Measurements from ENCODE around the gene YARS1.
"Not testable (repeated sequence)": the region's sequence is repeated elsewhere in the genome, so short reads cannot be mapped to it uniquely, and the experiment has no call there.

Gene YARS1

GRCh38 chr1:32817815-32818786 is 943 bp upstream of the YARS1 start:
- DNase-seq (ENCODE audit: extremely low read depth in 1 of 2, low read depth in 1 of 2): peak in 1 of 2 donors; percentile 11

DNA sequence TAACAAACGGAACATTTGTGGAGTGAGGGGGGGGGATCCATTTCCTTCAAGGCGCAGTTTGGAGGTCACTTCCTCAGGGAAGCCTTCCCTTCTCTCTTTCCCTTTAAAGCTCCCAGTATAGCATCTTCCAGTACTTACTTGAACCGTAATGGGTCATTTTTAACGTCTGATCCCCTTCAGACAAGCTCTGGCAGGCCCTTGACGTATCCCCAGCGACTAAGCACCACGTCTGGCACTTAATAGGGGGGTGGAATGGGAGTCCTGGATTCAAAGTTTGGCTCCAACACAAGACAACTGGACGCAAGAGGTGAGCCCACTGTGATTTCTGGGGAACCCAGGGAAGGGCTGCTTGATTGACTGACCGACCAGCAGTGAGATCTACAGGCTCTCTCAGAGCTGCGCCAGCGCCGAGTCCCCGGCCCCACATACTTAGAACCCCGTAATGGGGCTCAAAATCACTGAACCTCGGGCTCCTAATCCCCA is 441 bp downstream of the YARS1 start:
- no peak for DNase-seq (ENCODE audit: extremely low read depth in 1 of 2, low read depth in 1 of 2)

DNA sequence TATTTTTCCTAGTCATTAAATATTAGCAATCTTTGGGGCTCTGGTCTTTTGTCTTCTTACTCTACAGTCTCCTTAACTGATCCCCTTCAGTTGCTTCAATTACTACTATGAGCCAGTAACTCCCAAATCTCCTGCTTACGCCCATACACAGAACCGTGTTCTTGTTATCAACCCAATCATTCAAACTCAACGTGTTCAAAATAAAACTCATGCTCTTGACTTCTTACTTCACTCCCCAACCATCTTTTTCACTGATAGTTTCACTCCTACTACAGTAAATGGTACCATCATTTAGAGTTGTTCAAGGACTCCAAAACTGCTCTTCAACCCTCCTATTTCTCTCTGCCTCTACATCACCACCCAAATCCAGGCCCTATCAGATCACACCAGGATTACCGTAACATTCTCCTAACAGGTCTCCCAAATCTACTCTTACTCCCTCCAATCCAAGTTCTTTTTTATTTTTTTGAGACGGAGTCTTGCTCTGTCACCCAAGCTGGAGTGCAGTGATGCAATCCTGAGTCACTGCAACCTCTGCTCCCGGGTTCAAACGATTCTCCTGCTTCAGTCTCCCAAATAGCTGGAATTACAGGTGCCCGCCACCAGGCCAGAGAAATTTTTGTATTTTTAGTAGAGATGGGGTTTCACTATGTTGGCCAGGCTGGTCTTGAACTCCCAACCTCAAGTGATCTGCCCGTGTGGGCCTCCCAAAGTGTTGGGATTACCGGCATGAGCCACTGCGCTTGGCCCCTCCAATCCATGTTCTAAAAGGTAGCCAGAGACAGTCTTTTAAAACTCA is 3.0 kb downstream of the YARS1 start:
- DNase-seq (ENCODE audit: extremely low read depth in 1 of 2, low read depth in 1 of 2): no peak

GRCh38 chr1:32811917-32812316 is 5.2 kb downstream of the YARS1 start:
- DNase-seq (ENCODE audit: extremely low read depth in 1 of 2, low read depth in 1 of 2): no peak

DNA sequence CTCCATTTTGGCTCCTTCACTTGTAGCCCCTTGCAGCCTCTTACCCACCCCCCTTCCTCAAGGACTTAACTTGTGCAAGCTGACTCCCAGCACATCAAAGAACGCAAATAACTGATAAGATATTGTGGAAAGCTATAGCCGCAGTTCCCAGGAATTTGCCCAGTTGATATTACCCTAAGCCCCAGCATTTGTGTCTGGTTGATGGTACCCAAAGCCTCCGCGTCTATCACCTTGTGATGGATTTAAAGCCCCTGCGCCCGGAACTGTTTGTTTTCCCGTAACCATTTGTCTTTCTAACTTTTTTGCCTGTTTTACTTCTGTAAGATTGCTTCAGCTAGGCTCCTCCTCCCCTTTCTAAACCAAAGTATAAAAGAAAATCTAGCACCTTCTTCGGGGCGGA is 5.9 kb downstream of the YARS1 start:
- no peak for DNase-seq (ENCODE audit: extremely low read depth in 1 of 2, low read depth in 1 of 2)

- DNase-seq (ENCODE audit: extremely low read depth in 1 of 2, low read depth in 1 of 2): no peak
Observed at GRCh38 chr1:32810358-32810757, 6.8 kb downstream of the YARS1 start.

DNA sequence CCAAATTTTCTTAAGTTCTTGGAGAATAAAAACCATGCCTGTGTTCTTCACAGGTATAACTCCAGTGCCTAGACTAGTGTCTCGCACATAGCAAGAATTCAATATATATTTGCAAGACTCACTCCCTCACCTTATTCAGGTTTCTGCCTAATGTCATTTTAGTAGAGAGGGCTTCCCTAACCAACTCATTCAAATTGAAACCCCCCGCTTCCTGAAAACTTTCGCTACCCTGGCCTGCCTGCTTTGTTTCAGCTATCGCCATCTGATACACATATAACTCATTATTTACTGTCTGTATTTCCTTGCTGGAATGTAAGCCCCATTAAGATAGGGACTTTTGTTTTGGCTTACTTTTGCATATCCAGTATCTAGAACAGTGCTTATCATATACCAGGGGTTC is 8.6 kb downstream of the YARS1 start:
- no peak for DNase-seq (ENCODE audit: extremely low read depth in 1 of 2, low read depth in 1 of 2)

GRCh38 chr1:32806910-32807523 is 10.1 kb downstream of the YARS1 start:
- no peak for DNase-seq (ENCODE audit: extremely low read depth in 1 of 2, low read depth in 1 of 2)

- DNase-seq (ENCODE audit: extremely low read depth in 1 of 2, low read depth in 1 of 2): no peak
Observed at GRCh38 chr1:32806290-32806689, 10.9 kb downstream of the YARS1 start.

DNA sequence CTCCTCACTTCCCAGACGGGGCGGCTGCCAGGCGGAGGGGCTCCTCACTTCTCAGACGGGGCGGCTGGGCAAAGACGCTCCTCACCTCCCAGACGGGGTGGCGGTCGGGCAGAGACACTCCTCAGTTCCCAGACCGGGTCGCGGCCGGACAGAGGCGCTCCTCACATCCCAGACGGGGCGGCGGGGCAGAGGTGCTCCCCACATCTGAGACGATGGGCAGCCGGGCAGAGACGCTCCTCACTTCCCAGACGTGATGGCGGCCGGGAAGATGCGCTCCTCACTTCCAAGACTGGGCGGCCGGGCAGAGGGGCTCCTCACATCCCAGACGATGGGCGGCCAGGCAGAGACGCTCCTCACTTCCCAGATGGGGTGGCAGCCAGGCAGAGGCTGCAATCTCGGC is 12.7 kb downstream of the YARS1 start:
- DNase-seq (ENCODE audit: extremely low read depth in 1 of 2, low read depth in 1 of 2): not testable (repeated sequence)

DNA sequence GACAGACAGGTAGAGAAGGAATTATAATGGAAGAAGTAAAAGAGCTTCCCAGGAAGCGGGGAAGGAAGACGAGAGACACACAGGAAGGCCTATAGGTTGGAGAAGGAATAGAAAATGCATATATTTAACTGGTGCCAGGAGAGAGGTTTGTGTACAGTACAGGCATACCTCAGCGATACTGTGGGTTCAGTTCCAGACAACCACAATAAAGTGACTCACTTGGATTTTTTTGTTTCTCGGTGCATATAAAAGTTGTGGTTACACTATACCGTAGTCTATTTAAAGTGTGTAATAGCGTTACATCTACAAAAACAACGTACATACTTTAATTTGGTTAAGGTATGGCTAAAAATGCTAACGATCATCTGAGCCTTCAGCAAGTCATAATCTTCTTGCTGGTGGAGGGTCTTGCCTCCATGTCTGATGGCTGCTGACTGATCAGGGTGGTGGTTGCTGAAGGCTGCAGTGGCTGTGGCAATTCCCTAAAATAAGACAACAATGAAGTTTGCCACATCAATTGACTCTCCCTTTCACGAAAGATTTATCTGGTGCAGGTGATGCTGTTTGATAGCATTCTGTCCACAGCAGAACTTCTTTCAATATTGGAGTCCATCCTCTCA is 16.0 kb downstream of the YARS1 start:
- peak in 1 of 2 donors; percentile 19 for DNase-seq (ENCODE audit: extremely low read depth in 1 of 2, low read depth in 1 of 2)

GRCh38 chr1:32798679-32799416 is 18.3 kb downstream of the YARS1 start:
- no peak for DNase-seq (ENCODE audit: extremely low read depth in 1 of 2, low read depth in 1 of 2)

DNA sequence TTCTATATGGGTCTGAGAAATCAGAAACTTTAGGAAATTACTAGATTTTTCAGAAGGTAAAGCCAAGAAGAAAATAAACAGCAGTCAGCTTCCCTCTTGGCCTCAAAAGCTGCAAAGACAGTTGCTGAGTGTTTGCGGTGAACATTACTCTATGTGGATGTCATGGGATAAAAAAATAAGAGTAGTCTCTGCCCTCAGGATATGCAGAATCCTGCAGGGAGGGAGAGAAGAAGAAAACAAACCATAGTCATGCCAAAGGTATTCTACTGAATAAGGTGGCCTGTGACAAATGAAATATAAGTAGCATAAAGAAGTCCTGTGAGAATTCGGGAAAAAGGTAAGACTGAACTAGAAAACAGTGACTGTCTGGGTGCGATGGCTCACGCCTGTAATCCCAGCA is 19.0 kb downstream of the YARS1 start:
- no peak for DNase-seq (ENCODE audit: extremely low read depth in 1 of 2, low read depth in 1 of 2)

- no peak for DNase-seq (ENCODE audit: extremely low read depth in 1 of 2, low read depth in 1 of 2)
Observed at GRCh38 chr1:32797456-32797855, 19.7 kb downstream of the YARS1 start.

DNA sequence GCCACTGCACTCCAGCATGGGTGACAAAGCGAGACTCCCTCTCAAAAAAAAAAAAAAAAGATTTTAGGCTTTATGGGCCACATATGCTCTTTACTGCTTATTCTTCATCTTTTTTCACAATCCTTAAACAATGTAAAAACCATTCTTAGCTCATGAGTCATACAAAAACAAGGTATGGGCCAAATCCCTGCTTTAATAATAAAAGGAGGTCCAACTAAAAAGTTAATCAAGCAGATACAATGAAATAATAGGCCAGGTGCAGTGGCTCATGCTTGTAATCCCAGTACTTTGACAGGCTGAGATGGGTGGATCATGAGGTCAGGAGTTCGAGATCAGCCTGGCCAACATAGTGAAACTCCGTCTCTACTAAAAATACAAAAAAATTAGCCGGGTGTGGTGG is 21.4 kb downstream of the YARS1 start:
- not testable (repeated sequence) for DNase-seq (ENCODE audit: extremely low read depth in 1 of 2, low read depth in 1 of 2)

- no peak for DNase-seq (ENCODE audit: extremely low read depth in 1 of 2, low read depth in 1 of 2)
Observed at GRCh38 chr1:32791881-32792280, 25.3 kb downstream of the YARS1 start.

DNA sequence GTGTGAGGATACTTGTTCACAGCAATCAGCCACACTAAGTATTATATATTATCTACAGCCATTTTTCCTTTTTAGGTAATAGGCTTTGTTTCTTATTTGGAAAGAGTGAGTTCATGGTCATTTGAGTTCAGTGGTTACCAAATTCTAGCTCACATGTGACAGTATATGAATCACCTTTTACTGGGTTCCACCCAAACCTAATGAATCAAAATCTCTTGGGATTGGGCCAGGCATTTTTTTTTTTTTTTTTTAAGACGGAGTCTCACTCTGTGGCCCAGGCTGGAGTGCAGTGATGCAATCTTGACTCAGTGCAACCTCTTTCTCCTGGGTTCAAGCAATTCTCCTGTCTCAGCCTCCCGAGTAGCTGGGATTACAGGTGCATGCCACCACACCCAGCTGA is 27.8 kb downstream of the YARS1 start:
- DNase-seq (ENCODE audit: extremely low read depth in 1 of 2, low read depth in 1 of 2): not testable (repeated sequence)

GRCh38 chr1:32786856-32787255 is 30.3 kb downstream of the YARS1 start:
- DNase-seq (ENCODE audit: extremely low read depth in 1 of 2, low read depth in 1 of 2): no peak

DNA sequence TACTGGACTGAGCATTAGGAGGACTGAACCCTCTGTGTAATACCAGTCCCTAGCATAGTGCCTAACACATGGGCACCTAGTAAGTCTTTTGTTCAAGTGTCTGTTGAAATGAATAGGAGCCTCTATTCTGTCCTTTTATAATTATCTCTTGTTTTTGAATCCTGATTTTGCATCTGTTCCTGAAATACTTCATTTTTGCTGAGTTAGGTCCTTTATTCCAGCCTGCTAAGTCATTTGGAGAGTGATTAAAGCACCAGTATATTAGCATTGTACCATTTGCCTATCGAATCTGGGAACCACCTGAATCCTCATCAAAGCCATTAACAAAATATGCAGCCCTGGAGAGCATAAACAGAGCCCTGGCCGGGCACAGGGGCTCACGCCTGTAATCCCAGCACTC is 32.3 kb downstream of the YARS1 start:
- DNase-seq (ENCODE audit: extremely low read depth in 1 of 2, low read depth in 1 of 2): no peak

DNA sequence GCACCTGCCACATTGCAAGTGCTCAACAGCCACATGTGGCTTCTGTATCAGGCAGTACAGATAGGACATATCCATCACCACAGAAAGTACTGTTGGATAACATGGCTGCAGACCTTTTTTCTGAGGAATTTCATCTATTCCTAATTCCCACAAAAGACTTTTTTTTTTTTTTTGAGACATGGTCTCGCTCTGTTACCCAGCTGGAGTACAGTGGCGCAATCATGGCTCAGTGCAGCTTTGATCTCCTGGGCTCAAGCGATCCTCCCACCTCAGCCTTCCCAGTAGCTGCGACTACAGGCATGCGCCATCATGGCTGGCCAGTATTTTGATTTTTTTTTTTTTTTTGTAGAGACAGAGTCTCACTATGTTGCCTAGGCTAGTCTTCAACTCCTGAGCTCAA is 33.3 kb downstream of the YARS1 start:
- DNase-seq (ENCODE audit: extremely low read depth in 1 of 2, low read depth in 1 of 2): no peak

Measured in stimulated activated CD8-positive, alpha-beta memory T cell treated with anti-CD3 and anti-CD28 coated beads, Interleukin-7, amount 100 ng/mL, for 48 hours (primary cell).